CMK (cell line): Measurements from ENCODE around the gene RET.

Source experiments
- DNase-seq: peaks from one replicate; pipeline ENCODE4 v3.0.0-alpha.2; 2010; ENCODE audit warnings: low read depth

Gene RET

DNA sequence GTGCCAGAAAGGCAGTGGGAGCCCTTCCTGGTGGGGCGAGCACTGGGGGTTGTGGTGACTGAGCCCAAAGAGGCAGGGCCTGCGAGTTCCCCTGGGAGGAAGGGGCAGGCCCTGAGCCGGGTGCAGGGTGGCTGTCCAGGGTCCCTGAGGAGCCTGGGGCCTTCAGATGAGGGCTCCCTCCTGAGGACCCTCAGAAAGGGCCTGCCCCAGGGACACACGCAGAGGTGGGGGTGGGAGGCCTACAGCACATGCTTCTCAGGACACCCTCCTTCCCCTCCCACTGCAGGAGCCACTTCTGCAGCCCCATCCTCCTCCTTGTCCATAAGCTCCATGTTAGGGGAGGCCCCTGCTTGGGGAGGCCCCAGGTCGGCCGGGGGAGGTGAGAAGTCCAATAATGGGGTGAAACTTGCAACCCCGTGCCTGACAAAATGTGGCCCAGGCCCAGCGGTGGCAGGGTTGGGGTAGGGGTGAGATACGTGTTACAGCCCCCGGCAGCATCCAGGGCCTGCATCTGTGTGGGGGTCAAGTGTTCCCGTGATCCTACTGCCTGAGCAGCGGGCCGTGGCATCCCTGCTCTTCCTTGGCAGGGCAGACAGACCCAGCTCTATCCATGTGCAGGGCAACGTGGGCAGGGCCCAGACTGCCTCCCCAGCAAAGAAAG lies 31.8 kb upstream of the RET start:
- DNase-seq, result no peak

DNA sequence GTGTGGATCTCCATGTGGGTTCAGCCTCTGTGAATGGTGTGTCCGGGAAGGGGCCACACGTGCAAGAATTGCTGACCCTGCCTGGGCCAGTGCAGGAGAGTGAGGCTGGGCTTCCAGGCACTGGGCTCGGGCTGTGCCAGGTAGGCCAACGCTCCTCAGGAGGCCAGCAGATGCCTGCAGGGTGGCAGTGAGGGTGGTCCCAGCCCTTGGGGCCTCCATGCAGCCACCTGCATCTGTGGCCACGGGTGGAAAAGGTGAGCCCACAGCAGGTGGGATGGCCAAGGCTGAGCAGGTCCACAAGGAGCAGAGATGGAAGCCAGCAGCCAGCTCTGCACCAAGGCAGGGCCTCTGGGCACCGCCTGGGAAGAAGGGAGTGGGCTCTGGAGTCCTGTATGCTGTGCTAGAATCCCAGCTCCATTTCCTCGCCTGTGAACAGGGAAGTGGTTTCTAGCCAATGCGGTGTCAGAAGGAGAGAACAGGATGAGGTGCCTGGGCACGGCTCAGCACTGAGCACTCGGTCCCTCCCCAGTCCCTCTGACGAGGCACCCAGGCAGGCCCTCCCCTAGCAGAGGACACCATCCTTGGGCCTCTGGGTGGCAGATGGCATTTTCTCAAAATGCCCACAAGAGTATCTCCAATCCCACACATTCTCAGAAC lies 31.1 kb upstream of the RET start:
- no peak for DNase-seq

DNA sequence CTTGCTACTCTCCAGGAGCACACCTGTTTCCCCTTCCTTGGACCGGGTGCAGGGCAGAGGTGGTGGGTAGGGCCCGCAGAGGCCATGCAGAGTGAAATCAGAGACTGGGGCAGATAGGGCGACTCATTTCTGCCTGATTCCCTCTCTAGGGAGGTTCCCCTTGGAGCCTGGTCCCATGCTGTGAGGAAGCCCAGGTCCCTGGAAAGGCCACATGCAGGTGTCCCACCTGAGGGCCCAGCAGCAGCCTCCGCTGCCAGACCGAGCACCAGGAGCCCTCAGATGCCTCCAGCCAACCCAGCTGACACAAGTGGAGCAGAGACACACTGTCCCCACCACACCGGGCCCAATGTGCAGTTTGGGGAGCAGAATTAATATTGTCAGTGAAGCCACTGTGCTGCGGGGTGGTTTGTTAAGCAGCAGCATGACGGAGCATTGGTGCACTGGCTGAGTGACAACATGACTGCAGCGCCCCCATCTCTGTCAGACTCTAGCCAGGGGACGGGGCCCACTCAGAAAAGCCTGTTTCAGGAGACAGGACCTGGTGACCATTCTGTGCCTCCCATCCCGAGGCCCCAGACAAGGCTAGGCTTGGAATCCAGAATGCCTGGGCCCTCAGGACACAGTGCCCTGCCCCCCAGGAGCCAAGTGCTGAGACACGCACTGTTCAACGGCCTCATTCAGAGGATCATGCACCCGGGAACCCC lies 30.4 kb upstream of the RET start:
- DNase-seq, result no peak

GRCh38 chr10:43047288-43047970 lies 29.4 kb upstream of the RET start:
- no peak for DNase-seq

DNA sequence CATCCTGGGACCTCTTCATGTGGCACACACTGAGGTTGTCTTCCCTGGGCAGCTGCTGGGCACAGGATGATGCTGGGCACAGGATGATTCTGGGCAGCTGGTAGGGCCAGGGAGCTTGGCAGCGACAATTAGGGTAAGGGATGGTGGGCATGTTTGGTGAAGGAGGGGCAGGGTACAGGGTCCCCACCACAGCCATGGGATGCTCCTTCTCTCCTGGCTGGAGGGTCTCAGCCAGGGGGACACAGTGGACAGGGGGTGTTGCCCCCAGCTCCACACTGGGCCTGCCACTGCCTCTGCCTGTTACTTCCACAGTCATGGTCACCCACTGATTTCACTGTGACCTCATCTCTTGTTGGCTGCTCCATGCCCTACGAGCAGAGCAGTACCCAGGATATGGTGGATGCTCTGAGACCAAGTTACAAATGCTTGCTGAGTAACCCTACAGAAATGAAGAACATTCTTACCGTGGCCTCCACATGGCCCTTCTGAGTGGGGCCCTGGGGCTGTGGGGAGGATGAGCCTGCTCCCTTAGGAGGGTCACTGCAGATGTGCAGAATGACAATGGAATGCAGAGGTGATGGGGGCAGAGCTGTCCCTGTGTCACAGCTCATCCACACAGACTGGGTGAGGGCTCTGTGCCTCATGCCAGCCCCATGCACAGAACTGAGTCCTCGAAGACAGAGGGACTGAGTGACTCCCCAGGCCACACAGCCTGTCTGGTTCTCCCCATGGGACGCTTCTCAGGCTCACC lies 28.4 kb upstream of the RET start:
- no peak for DNase-seq

DNA sequence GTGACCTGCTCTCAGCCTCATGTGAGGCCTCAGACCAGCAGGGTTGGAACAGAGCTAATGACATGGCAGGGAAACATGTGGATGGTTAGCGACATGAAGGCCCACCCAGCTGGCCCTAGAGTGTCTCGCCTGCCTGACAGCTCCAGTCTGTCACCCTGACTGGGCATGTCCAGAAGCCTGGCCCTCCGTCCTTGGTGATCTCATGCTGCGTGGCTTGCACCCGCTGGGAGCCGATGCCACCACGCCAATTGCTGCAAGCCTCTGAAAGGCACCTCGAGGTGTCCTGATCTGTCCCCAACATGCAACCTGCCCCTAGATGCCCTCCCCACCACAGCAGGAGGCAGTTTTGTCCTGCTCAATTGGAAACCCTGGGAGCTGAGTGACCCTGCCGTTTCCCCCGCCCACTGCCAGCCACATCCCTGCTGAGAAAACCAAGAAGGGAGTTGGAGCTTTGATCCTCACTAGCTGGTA lies 27.8 kb upstream of the RET start:
- no peak for DNase-seq

DNA sequence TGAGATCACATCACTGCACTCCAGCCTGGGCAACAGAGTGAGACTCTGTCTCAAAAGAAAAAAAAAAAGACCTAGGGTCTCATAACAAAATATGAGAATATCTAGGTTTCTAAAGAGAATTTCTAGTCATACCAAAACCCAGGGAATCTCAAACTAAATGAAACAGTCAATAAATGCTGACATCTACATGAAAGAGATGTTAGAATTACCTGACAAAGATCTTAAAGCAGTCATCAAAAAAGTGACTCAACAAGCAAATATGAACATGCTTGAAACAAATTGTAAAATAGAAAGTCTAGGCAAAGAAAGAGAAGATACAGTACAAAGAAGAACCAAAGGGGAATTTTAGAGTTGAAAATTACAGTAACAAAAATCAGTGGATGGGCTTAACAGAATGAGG lies 26.9 kb upstream of the RET start:
- no peak for DNase-seq

GRCh38 chr10:43053825-43054224 lies 23.0 kb upstream of the RET start:
- DNase-seq, result no peak

GRCh38 chr10:43054593-43054992 lies 22.3 kb upstream of the RET start:
- no peak for DNase-seq

DNA sequence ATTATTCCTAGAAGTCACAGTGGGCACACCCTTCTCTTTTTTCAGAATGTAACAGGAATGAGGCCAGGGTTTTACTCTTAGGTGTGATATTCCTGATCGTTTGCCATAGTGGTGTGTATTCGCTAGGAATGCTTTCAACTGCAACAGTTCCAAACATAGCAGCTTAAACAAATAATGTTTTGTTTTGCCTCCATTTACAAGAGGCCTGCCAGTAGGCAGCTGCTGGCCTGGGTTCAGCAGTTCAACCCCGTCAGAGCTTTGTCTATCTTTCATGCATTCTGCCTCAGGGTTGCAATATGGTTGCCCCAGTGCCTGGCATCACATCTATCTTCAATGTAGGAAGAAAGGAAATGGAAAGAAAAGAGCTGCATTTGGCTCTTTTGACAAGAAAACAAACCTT lies 21.7 kb upstream of the RET start:
- no peak for DNase-seq

- DNase-seq, result no peak
These were observed 20.8 kb upstream of the RET start for GRCh38 chr10:43055991-43056567.

DNA sequence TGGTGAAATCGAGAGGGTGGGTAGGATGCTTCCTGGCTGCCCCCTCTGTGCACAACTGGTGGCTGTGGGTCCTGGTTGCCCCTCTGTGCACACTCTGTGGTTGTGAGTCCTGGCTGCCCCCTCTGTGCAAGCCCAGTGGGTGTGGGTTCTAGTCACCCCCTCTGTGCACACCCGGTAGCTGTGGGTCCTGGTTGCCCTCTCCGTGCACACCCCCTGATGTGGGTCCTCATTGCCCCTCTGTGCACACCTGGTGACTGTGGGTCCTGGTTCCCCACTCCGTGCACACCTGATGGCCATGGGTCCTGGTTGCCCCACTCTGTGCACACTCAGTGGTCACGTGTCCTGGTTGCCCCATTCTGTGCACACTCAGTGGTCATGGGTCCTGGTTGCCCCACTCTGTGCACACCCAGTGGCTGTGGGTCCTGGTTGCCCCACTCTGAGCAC lies 20.3 kb upstream of the RET start:
- no peak for DNase-seq

DNA sequence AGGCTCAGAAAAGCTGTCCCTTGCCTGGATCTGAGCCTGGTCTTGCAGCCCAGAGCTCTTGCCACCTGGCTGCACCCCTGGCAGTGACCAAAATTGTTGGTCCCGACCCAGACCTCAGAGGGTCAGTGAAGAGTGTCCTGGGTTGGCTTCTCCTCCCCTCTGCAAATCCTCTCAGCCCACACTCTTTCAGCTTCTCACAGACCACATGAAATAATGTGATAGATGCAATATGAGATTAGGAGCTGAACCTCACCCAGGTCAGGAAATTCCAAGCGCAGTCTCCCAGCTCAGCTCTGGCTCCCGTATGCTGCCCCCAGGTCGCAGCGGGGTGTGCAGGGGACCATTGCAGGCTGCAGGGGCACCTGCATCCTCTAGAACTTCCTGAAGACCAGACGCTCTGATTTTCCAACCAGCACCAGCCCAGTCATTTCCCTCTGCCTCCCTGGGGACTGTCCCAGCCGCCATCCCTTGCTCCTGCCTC lies 19.6 kb upstream of the RET start:
- no peak for DNase-seq

DNA sequence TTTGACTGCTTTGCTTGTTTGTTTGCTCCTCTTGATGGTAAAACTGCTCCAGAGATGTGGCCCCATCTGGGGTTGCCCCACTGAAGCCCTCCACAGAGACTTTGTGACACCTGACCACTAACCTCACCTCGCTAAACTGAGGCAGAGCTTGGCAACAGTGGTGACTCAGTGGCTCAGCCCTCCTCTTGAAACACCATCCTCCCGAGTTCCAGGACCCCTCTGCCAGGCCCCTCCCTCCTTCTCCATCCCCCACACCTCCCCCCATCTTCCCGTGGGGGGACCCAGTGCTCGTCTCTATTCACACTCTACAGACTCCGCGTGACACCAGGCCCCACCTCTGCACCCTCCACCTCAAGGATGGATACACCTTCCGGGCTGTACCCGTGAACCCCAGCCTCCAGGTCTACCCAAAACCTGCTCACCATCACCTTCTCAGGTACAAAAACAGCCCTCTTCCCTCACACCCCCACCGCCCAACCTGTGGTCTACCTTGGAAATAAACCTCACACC lies 19.0 kb upstream of the RET start:
- DNase-seq, result no peak

DNA sequence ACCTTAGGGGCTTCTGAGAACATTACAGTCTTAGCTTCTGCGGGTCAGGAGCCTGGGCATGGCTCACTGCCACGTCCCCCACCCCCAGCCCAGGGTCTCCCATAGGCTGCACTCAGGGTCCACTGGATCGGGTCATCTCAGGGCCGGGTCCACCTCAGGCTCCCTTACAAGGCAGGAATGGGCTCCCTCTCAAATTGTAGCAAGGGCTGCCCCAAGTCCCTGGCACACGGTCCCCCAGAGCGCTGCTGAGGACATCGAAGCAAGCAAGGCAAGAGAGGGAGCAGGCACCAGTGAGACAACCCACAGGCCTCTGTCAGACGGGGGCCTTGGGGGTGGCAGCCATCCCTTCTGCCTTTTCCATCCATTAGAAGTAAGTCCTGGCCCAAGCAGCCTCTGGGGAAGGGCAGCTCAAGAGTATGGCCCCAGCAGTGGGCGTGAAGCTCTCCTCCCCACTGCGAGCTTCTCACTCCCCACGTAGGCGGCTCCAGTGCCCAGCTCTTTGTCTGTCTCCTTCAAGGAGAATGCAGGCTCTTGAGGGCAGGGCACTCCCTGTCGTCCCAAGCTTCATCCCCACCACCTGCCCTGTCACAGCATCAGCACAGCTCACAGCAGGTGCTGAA lies 18.0 kb upstream of the RET start:
- DNase-seq, result no peak

GRCh38 chr10:43059336-43059720 lies 17.5 kb upstream of the RET start:
- DNase-seq, result no peak

DNA sequence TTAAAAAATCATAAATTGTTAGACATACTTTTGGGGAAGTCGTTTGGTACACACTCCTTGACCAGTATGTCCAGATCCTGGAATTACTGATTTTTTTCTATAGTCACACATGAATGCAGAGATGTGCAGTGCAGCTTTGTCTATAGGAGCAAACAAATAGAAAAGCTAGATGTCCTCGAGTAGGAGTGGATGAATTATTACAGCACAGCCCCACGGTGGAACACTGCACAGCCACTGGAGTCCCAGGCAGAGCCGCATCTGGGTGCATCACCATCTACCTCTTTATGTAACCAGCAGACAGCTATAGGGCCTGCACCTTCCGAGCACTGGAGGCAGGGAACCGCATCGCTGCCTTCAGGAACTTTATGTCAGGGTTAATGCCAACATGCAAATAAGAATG lies 17.0 kb upstream of the RET start:
- no peak for DNase-seq

GRCh38 chr10:43060291-43060690 lies 16.6 kb upstream of the RET start:
- DNase-seq, result no peak

DNA sequence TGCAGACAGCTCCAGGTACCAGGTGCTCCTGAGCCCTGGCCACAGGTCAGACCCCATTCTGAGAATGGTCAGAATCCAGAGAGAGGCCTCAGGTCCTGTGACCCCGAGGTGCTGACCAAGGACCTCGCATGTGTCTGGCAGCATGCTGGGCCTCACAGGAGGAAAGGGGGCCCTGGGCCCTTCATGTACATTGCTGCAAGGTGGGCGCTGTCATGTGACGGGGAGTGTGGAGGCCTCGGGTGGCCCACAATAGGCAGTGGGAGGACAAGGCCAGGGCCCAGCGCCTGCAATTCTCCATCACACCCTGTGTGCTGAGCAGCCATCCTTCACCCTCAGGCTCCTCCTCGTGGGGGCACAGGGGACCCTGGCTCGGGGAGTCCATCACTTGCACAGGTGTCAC lies 15.5 kb upstream of the RET start:
- DNase-seq, result no peak

DNA sequence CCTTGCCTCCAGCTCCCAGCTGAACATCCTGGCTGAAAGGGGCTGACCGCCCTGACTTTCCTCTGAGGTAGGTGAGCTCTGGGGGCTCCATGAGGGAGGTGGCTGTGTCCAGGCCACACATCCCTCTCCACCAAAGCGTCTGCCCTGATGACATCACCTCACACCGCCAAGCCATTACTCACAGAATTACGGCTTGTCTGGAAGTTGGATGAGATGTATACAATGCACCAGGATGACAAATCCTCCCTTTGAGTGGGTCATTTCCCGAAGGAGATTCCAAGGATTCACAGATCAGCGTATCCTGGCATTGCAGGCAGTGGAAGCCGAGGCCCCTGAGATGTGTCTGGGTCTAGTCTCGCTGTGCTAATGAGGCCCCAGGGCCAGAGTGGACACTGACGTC lies 15.1 kb upstream of the RET start:
- no peak for DNase-seq
